Sigmoid colon (tissue), 7 donors: Measurements from ENCODE around the gene EIF3D. TPM values are rescaled to one million over a fixed set of nuclear protein-coding genes. Genes with fewer than 3 reads are reported as not detected.

Source experiments
- DNase-seq: peaks from one replicate; pipeline ENCODE4 v3.0.0-alpha.2; 2019
- H3K27ac ChIP-seq, 4 donors: fragments of 200-600 bp; sonication (generic); one replicate each; pipeline ENCODE4 v1.5.1; 2016 to 2019; ENCODE audit warnings: mild to moderate bottlenecking in 1 of 4
- H3K27me3 ChIP-seq, 3 donors: fragments of 200-600 bp; sonication (generic); one replicate each; pipeline ENCODE4 v1.5.1; 2019; ENCODE audit warnings: mild to moderate bottlenecking in 1 of 3
- H3K36me3 ChIP-seq, 4 donors: fragments of 200-600 bp; sonication (generic); one replicate each; pipeline ENCODE4 v1.5.1; 2016 to 2019
- H3K4me1 ChIP-seq, 4 donors: fragments of 200-600 bp; sonication (generic); one replicate each; pipeline ENCODE4 v1.5.1; 2017 to 2019
- H3K4me3 ChIP-seq, 4 donors: fragments of 200-600 bp; sonication (generic); one replicate each; pipeline ENCODE4 v1.5.1; 2017 to 2019; ENCODE audit warnings: mild to moderate bottlenecking in 2 of 4, moderate library complexity in 1 of 4
- H3K9me3 ChIP-seq, 4 donors: fragments of 200-600 bp in 3 of 4; sonication (generic) in 3 of 4; one replicate each; pipeline versions ENCODE4 v1.5.1 to v1.6.1; 2013 to 2019
- CTCF ChIP-seq, 4 experiments: fragments of 450-650 bp in 3 of 4; fragments of 200-600 bp in 1 of 4; IDR thresholded peaks; one replicate each; pipeline ENCODE4 v1.5.1; 2016 to 2019; ENCODE audit warnings: antibody characterized with exemption in 4 of 4, mild to moderate bottlenecking in 3 of 4, moderate library complexity in 2 of 4
- EP300 ChIP-seq, 4 donors: sonication (generic); formaldehyde crosslinking; IDR thresholded peaks; one replicate each; pipeline ENCODE4 v1.6.1; 2017; ENCODE audit warnings: antibody characterized with exemption in 4 of 4
- POLR2A ChIP-seq, 2 donors: fragments of 450-650 bp; IDR thresholded peaks; one replicate each; pipeline ENCODE4 v1.6.1; 2016; ENCODE audit warnings: antibody characterized with exemption in 2 of 2, mild to moderate bottlenecking in 2 of 2, moderate library complexity in 2 of 2
- POLR2AphosphoS5 ChIP-seq, 4 donors: sonication (generic); formaldehyde crosslinking; IDR thresholded peaks; one replicate each; pipeline ENCODE4 v1.6.1; 2017; ENCODE audit warnings: antibody characterized with exemption in 4 of 4
- WGBS, 2 donors: extraction: QIAGEN DNeasy Blood & Tissue Kit; methylation state at CpG; one replicate each; pipeline ENCODE4 v1.1.7; 2013; 5-methylcytosine and 5-hydroxymethylcytosine counted together
- intact Hi-C: fragments of 100-400 bp; cut with DNase I; formaldehyde crosslinking; loops from one replicate; pipeline ENCODE4 v1.15.1; 2023
- polyA plus RNA-seq, 3 donors: library from polyadenylated mRNA; stranded (reverse); fragments of 200-250 nt; gene quantifications; one replicate each; pipeline ENCODE4 v1.2.3, GENCODE V29; 2013
- total RNA-seq, 4 donors: library from RNA; depleted of rRNA; stranded (reverse); fragments of >200 nt; gene quantifications; one replicate each; pipeline ENCODE4 v1.1.0, GENCODE V29; 2016
- donor health status: healthy with polysubstance abuse.
- donor health status: Bipolar disorder and iron deficiency.
- donor health status: healthy.

The EIF3D gene
- total and polyA plus RNA-seq, 7 donors, result 130 to 376 (median 260) TPM

- no peaks in the 10 kb centered on the region for H3K36me3 ChIP-seq
- no peak overlapping the region for H3K27ac ChIP-seq
- H3K4me3 ChIP-seq, result no peak overlapping the region
- 43 to 59% methylated on average over 9 of the region's 9 CpGs for WGBS, 2 donors
- no peak for DNase-seq
- H3K4me1 ChIP-seq, result peaks cover 0 to 4% (median 0%) of the 10 kb centered on the region in 4 donors
- no peaks in the 10 kb centered on the region for H3K27me3 ChIP-seq
- TF ChIP-seq EP300 (IDR thresholded peaks at IDR 0.05) (no peak), CTCF (IDR thresholded peaks at IDR 0.05) (no peak), POLR2AphosphoS5 (IDR thresholded peaks at IDR 0.05) (no peak), POLR2A (IDR thresholded peaks at IDR 0.05) (no peak)
- H3K9me3 ChIP-seq, result no peaks in the 10 kb centered on the region
- intact Hi-C loops, result no loop called here
Observed at GRCh38 chr22:36573815-36574363, 44.9 kb upstream of the EIF3D start.

GRCh38 chr22:36571991-36572390 lies 43.0 kb upstream of the EIF3D start:
- intact Hi-C loops, result no loop called here
- no peak for DNase-seq
- Histone ChIP-seq H3K4me1 (peaks cover 0 to 2% (median 0%) of the 10 kb centered on the region in 4 donors), H3K27ac (no peak overlapping the region), H3K4me3 (no peak overlapping the region), H3K36me3 (no peaks in the 10 kb centered on the region), H3K9me3 (no peaks in the 10 kb centered on the region), H3K27me3 (peaks cover 0 to 9% (median 0%) of the 10 kb centered on the region in 3 donors)
- TF ChIP-seq EP300 (IDR thresholded peaks at IDR 0.05) (no peak), CTCF (IDR thresholded peaks at IDR 0.05) (no peak), POLR2AphosphoS5 (IDR thresholded peaks at IDR 0.05) (no peak), POLR2A (IDR thresholded peaks at IDR 0.05) (no peak)
- WGBS, 2 donors, result 35 to 65% methylated on average over 2 of the region's 2 CpGs

GRCh38 chr22:36569999-36570398 lies 41.0 kb upstream of the EIF3D start:
- H3K27ac ChIP-seq, result no peak overlapping the region
- H3K4me1 ChIP-seq, result no peaks in the 10 kb centered on the region
- H3K9me3 ChIP-seq, result no peaks in the 10 kb centered on the region
- WGBS, 2 donors, result 39 to 48% methylated on average over 12 of the region's 12 CpGs
- no peaks in the 10 kb centered on the region for H3K36me3 ChIP-seq
- no peak for TF ChIP-seq POLR2AphosphoS5 (IDR thresholded peaks at IDR 0.05)
- no peak for TF ChIP-seq CTCF (IDR thresholded peaks at IDR 0.05)
- peaks cover 0 to 20% (median 1%) of the 10 kb centered on the region in 3 donors for H3K27me3 ChIP-seq
- no peak overlapping the region for H3K4me3 ChIP-seq
- DNase-seq, result no peak
- intact Hi-C loops, result no loop called here

GRCh38 chr22:36568846-36569245 lies 39.9 kb upstream of the EIF3D start:
- Histone ChIP-seq H3K4me3 (no peak overlapping the region), H3K27me3 (peaks cover 7 to 31% (median 13%) of the 10 kb centered on the region in 3 donors), H3K9me3 (no peaks in the 10 kb centered on the region), H3K27ac (no peak overlapping the region), H3K4me1 (no peaks in the 10 kb centered on the region), H3K36me3 (no peaks in the 10 kb centered on the region)
- intact Hi-C loops, result no loop called here
- DNase-seq, result no peak
- 78 to 87% methylated on average over 6 of the region's 6 CpGs for WGBS, 2 donors
- TF ChIP-seq POLR2AphosphoS5 (IDR thresholded peaks at IDR 0.05), result no peak
- TF ChIP-seq CTCF (IDR thresholded peaks at IDR 0.05), result no peak
- no peak for TF ChIP-seq EP300 (IDR thresholded peaks at IDR 0.05)
- no peak for TF ChIP-seq POLR2A (IDR thresholded peaks at IDR 0.05)

GRCh38 chr22:36566720-36567119 lies 37.8 kb upstream of the EIF3D start:
- 75 to 79% methylated on average over 8 of the region's 8 CpGs for WGBS, 2 donors
- Histone ChIP-seq H3K4me3 (no peak overlapping the region), H3K9me3 (no peaks in the 10 kb centered on the region), H3K36me3 (no peaks in the 10 kb centered on the region), H3K4me1 (no peaks in the 10 kb centered on the region), H3K27me3 (peaks cover 11 to 44% (median 18%) of the 10 kb centered on the region in 3 donors), H3K27ac (no peak overlapping the region)
- DNase-seq, result no peak
- TF ChIP-seq EP300 (IDR thresholded peaks at IDR 0.05), result no peak
- no peak for TF ChIP-seq POLR2A (IDR thresholded peaks at IDR 0.05)
- TF ChIP-seq POLR2AphosphoS5 (IDR thresholded peaks at IDR 0.05), result no peak
- no peak for TF ChIP-seq CTCF (IDR thresholded peaks at IDR 0.05)
- intact Hi-C loops, result no loop called here
